NCI-H82 (cell line): ENCODE data around the gene ATP6V0A4.

Source experiments
- DNase-seq: peaks from one replicate; lab custom pipeline; 2025; lab: John Stamatoyannopoulos, UW

Gene ATP6V0A4

DNA sequence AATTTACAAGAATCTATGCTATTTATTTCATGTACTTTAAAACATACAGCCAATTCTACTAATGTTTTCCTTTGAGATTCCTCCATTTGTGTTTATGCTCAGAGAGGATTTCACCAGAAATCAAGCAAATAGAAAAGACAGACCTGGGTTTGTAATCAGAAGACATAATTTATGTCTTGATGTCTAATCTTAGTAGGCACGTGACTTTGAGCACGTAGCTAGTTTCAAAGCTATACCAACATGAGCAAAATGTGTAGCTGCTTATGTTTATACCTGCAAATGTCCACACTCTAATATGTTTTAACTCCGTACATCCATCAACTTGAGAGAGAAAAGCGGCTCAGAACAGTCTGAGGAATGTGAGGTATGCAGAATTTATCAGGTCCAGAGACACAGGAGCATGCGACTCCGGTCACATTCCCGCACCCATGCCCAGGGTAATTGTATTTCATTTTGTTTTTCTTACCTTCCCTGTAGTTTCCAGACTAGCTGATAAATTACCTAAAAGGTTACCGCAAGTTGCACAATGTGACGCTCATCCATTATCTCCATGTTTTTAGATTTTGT lies 136.8 kb downstream of the ATP6V0A4 start:
- DNase-seq = no peak

- no peak for DNase-seq
These were observed 139.1 kb downstream of the ATP6V0A4 start for GRCh38 chr7:138658889-138659288.

- no peak for DNase-seq
These were observed 140.1 kb downstream of the ATP6V0A4 start for GRCh38 chr7:138657854-138658386.

DNA sequence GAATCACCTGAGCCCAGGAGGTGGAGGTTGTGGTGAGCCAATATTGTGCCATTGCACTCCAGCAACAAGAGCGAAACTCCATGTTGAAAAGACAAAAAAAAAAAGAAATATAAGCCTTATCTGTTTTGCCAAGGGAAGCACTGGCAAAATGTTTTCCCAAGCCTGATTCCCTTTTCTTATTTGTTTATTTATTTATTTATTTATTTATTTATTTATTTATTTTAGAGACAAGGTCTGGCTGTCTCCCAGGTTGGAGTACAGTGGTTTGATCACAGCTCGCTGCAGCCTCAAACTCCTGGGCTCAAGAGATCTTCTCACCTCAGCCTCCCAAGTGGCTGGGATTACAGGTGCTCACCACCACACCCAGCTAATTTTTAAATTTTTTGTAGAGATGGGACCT lies 141.0 kb downstream of the ATP6V0A4 start:
- DNase-seq = no peak
